ENCODE results near the gene RWDD3.

The RWDD3 gene

DNA sequence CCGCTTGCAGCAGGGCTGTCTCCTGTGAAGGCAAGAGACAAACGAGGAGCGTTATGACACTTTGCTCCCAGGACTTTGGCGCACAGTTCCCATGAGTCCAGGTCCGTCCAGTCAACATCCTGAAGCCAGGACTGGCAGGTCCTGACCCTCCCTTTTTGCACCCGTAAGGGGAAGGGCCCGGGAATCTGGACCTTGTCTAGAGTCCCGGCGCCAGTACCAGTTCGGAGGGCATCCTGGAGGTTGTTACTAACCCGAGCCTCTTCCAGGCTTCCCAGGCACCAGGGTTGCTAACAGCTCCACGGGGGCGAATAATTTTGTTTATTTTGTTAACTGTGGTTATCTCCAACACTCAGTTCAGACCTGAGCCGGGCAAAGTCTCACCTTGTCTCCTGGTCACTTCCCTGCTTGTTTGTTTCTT lies 682 bp upstream of the RWDD3 start:
- TF ChIP-seq, protein P1, sequence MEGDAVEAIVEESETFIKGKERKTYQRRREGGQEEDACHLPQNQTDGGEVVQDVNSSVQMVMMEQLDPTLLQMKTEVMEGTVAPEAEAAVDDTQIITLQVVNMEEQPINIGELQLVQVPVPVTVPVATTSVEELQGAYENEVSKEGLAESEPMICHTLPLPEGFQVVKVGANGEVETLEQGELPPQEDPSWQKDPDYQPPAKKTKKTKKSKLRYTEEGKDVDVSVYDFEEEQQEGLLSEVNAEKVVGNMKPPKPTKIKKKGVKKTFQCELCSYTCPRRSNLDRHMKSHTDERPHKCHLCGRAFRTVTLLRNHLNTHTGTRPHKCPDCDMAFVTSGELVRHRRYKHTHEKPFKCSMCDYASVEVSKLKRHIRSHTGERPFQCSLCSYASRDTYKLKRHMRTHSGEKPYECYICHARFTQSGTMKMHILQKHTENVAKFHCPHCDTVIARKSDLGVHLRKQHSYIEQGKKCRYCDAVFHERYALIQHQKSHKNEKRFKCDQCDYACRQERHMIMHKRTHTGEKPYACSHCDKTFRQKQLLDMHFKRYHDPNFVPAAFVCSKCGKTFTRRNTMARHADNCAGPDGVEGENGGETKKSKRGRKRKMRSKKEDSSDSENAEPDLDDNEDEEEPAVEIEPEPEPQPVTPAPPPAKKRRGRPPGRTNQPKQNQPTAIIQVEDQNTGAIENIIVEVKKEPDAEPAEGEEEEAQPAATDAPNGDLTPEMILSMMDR (IDR thresholded peaks at IDR 0.05; ENCODE audit: low read depth, low read length), result no peak
- H3K4me3 ChIP-seq (replicated peaks in 1 of 2; ENCODE audit: low read depth in 2 of 2, low read length in 2 of 2), result peak overlapping the region; percentile 53 to 60
- peak in 1 of 2 donors; percentile 21 for DNase-seq (ENCODE audit: low read depth in 2 of 2)

DNA sequence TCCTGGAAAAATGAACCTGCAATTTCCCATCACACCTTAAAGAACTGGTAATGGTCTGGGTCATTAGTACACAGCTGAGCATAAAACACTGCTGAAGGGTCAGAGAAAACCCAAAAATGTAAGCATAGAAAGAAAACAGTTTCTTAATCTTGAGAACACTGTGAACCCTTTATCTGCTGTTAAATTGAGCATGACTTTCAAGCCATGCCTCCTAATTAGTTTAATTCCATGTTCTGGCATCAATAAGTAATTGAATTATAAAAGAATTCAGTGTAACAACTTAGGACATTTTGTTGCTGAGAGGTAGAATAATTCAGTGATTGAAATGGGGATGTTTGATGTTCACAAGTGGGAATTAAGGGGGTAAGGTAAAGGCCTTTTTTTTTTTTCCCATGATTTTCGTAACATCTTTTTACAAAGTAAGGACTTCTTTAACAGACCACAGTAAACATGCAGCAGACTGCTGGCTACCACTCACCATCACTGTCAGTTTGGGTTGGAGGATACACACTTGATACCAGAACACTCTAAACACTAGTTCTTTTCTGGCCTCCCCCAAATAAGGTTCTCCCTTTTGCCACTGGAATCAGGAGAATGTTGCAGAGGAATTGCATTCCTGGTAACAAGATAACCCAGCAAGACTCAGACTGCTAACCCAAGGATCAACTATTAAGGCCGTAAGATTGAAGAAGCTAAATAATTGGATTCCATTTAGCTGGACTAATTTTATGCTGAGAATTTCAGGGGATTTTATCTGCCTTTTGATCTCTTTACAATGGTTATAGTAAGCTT lies 3.0 kb downstream of the RWDD3 start:
- no peak overlapping the region for H3K4me3 ChIP-seq (replicated peaks in 1 of 2; ENCODE audit: low read depth in 2 of 2, low read length in 2 of 2)
- peak in 1 of 2 donors; percentile 24 for DNase-seq (ENCODE audit: low read depth in 2 of 2)
- TF ChIP-seq, protein P1 (IDR thresholded peaks at IDR 0.05; ENCODE audit: low read depth, low read length), result no peak

DNA sequence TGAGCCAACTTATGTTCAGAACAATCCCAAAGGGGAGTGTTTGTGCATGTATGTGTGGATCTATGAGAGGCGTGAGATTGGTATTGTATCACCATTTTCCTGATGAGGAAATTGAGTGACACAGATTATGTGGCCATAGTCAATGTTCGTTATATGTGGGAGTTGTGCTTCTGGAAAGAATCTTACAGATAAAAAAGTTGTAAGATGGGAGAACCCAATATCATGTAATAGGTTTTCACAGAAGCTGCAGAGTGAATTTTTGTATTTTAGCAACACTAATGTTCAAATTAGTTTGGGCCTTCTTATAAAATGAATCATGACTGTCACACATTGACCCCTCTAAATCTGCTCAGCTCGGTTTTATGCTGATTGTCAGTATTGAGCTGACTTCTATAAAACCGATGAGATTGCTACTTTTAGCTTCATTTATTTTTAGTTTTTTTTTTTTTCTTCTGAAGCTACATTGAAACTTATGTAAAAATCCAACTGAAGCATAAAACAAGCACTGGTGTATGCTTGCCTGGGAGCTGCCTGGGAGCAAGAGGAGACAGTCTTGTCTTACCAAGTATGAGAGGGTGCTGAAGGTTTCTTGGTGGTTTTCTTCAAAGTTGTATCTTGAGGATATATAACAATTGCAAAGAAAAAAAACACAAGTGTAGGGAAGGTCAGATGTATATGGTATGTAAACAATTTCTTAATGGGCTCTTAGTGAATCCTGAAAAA lies 4.1 kb downstream of the RWDD3 start:
- H3K4me3 ChIP-seq (replicated peaks in 1 of 2; ENCODE audit: low read depth in 2 of 2, low read length in 2 of 2), result no peak overlapping the region
- TF ChIP-seq, protein P1 (IDR thresholded peaks at IDR 0.05; ENCODE audit: low read depth, low read length), result no peak
- DNase-seq (ENCODE audit: low read depth in 2 of 2), result no peak

DNA sequence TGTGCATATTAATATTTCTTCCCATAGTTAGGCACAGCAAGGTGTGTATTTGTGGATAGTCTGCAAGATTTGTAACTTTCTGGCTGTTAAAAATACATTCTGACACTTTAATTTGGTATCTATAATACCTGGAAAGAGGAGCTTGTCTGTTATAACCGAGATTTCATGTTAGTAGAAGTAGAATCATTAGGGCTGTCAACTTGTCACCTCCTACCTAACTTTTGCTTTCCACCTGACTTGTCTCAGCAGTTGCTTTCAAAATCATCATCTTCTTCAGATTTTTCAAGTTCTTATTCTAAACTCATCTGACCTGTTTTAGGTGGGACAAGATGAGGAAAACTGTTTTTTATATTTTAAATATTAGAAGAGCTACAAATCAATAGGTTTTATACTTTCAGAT lies 11.0 kb downstream of the RWDD3 start:
- no peak for DNase-seq (ENCODE audit: low read depth in 2 of 2)
- H3K4me3 ChIP-seq (replicated peaks in 1 of 2; ENCODE audit: low read depth in 2 of 2, low read length in 2 of 2), result no peak overlapping the region
- TF ChIP-seq, protein P1 (IDR thresholded peaks at IDR 0.05; ENCODE audit: low read depth, low read length), result no peak

DNA sequence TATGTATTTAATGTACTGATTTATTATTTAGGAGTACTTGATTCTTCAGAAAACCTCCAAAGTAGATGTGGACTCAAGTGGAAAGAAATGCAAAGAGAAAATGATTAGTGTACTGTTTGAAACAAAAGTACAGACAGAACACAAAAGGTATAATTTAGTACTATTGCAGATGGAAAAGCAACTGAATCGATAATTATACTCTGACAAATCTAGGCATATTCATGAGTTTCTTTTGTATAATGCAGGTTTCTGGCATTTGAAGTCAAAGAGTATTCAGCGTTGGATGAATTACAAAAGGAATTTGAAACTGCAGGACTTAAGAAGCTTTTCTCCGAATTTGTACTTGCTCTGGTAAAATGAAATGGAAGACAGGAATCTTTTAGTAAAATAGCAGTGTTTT lies 12.5 kb downstream of the RWDD3 start:
- H3K4me3 ChIP-seq (replicated peaks in 1 of 2; ENCODE audit: low read depth in 2 of 2, low read length in 2 of 2), result no peak overlapping the region
- DNase-seq (ENCODE audit: low read depth in 2 of 2), result no peak

DNA sequence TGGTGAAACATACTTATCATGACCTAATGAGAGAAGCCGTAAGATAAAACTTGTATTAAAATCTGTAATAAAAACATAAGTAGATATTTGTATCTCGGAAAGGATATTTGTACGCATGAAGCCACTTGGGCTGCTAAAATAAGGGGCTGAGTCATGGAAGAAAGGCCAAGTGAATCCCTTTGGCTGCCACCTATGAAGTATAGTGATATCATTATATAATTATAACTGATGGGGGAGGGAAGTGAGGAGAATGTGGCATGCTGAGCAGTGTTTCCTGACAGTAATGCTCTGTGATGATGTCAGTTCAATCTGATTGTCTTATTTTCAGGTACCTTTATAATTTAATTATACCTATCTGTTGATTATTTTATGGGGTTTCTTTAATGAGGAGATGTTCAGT lies 13.6 kb downstream of the RWDD3 start:
- DNase-seq (ENCODE audit: low read depth in 2 of 2), result no peak
- no peak overlapping the region for H3K4me3 ChIP-seq (replicated peaks in 1 of 2; ENCODE audit: low read depth in 2 of 2, low read length in 2 of 2)
- TF ChIP-seq, protein P1 (IDR thresholded peaks at IDR 0.05; ENCODE audit: low read depth, low read length), result no peak

More for the DNA sequence above, 12.5 kb downstream of the RWDD3 start:
- TF ChIP-seq, protein P1 (IDR thresholded peaks at IDR 0.05; ENCODE audit: low read depth, low read length), result no peak

All from cardiac fibroblast (primary cell).